ENCODE results near the gene COLEC11. TPM values are rescaled to one million over a fixed set of nuclear protein-coding genes. Genes with fewer than 3 reads are reported as not detected.

Gene COLEC11
- total RNA-seq, 1 donor from 2014 or later, result 1.5 TPM

GRCh38 chr2:3636586-3637310 lies 41.8 kb downstream of the COLEC11 start:
- no peak for ATAC-seq
- no peaks in the 10 kb centered on the region for H3K27me3 ChIP-seq
- peak; percentile 50 for DNase-seq
- intact Hi-C loops (cut with DNase I), result no loop called here
- no peaks in the 10 kb centered on the region for H3K9me3 ChIP-seq
- H3K4me3 ChIP-seq, result no peak overlapping the region
- H3K4me1 ChIP-seq, result no peaks in the 10 kb centered on the region
- TF ChIP-seq CTCF (IDR thresholded peaks at IDR 0.05), result no peak
- H3K27ac ChIP-seq, result no peak overlapping the region
- H3K36me3 ChIP-seq, result no peaks in the 10 kb centered on the region

GRCh38 chr2:3637311-3637675 lies 42.4 kb downstream of the COLEC11 start:
- H3K4me3 ChIP-seq, result no peak overlapping the region
- H3K36me3 ChIP-seq, result no peaks in the 10 kb centered on the region
- TF ChIP-seq CTCF (IDR thresholded peaks at IDR 0.05), result no peak
- ATAC-seq (no peak), DNase-seq (peak; percentile 16)
- no peak overlapping the region for H3K27ac ChIP-seq
- no peaks in the 10 kb centered on the region for H3K4me1 ChIP-seq
- intact Hi-C loops (cut with DNase I), result no loop called here
- H3K27me3 ChIP-seq, result no peaks in the 10 kb centered on the region
- H3K9me3 ChIP-seq, result no peaks in the 10 kb centered on the region

GRCh38 chr2:3637692-3638455 lies 43.0 kb downstream of the COLEC11 start:
- Histone ChIP-seq H3K36me3 (no peaks in the 10 kb centered on the region), H3K9me3 (no peaks in the 10 kb centered on the region), H3K4me1 (no peaks in the 10 kb centered on the region), H3K27ac (no peak overlapping the region), H3K4me3 (no peak overlapping the region), H3K27me3 (no peaks in the 10 kb centered on the region)
- no peak for TF ChIP-seq CTCF (IDR thresholded peaks at IDR 0.05)
- DNase-seq (peak; percentile 47), ATAC-seq (no peak)
- intact Hi-C loops (cut with DNase I), result no loop called here

GRCh38 chr2:3638456-3638810 lies 43.5 kb downstream of the COLEC11 start:
- Histone ChIP-seq H3K27me3 (no peaks in the 10 kb centered on the region), H3K9me3 (no peaks in the 10 kb centered on the region), H3K27ac (no peak overlapping the region), H3K4me3 (no peak overlapping the region), H3K4me1 (no peaks in the 10 kb centered on the region), H3K36me3 (no peaks in the 10 kb centered on the region)
- peak; percentile 35 for DNase-seq
- intact Hi-C loops (cut with DNase I), result no loop called here
- TF ChIP-seq CTCF (IDR thresholded peaks at IDR 0.05), result no peak
- no peak for ATAC-seq

GRCh38 chr2:3639015-3639630 lies 44.2 kb downstream of the COLEC11 start:
- no peak for ATAC-seq
- no peak overlapping the region for H3K4me3 ChIP-seq
- H3K4me1 ChIP-seq, result no peaks in the 10 kb centered on the region
- H3K27ac ChIP-seq, result no peak overlapping the region
- no peaks in the 10 kb centered on the region for H3K27me3 ChIP-seq
- H3K36me3 ChIP-seq, result no peaks in the 10 kb centered on the region
- intact Hi-C loops (cut with DNase I), result no loop called here
- TF ChIP-seq CTCF (IDR thresholded peaks at IDR 0.05), result no peak
- H3K9me3 ChIP-seq, result no peaks in the 10 kb centered on the region
- no peak for DNase-seq
